SHP77 (cell line): ENCODE results near the gene CCDC85C.

Experiments used
- DNase-seq, 2 experiments: peaks; one replicate each; lab custom pipeline; 2025; lab: John Stamatoyannopoulos, UW

Gene CCDC85C

GRCh38 chr14:99605299-99605961, 1.4 kb upstream of the CCDC85C start:
- peak; percentile 66 to 68 for DNase-seq

- DNase-seq, result peak in 1 of 2 experiments; percentile 35
These were observed 825 bp upstream of the CCDC85C start for GRCh38 chr14:99604766-99605298.

GRCh38 chr14:99604278-99604765, 315 bp upstream of the CCDC85C start:
- DNase-seq, result peak; percentile 87 to 94

- no peak for DNase-seq
These were observed 1.1 kb downstream of the CCDC85C start for GRCh38 chr14:99602788-99603415.

GRCh38 chr14:99602054-99602787, 1.8 kb downstream of the CCDC85C start:
- no peak for DNase-seq

- DNase-seq, result no peak
These were observed 2.6 kb downstream of the CCDC85C start for GRCh38 chr14:99601361-99601831.

- no peak for DNase-seq
These were observed 3.6 kb downstream of the CCDC85C start for GRCh38 chr14:99600232-99600888.

GRCh38 chr14:99599393-99599792, 4.6 kb downstream of the CCDC85C start:
- no peak for DNase-seq

GRCh38 chr14:99598774-99599173, 5.2 kb downstream of the CCDC85C start:
- DNase-seq, result no peak

GRCh38 chr14:99597911-99598600, 6.0 kb downstream of the CCDC85C start:
- DNase-seq, result no peak

GRCh38 chr14:99596772-99597171, 7.2 kb downstream of the CCDC85C start:
- no peak for DNase-seq

GRCh38 chr14:99596071-99596627, 7.9 kb downstream of the CCDC85C start:
- no peak for DNase-seq

GRCh38 chr14:99595524-99595923, 8.5 kb downstream of the CCDC85C start:
- no peak for DNase-seq

GRCh38 chr14:99595034-99595433, 9.0 kb downstream of the CCDC85C start:
- no peak for DNase-seq

- DNase-seq, result no peak
These were observed 9.8 kb downstream of the CCDC85C start for GRCh38 chr14:99593971-99594841.

- no peak for DNase-seq
These were observed 10.9 kb downstream of the CCDC85C start for GRCh38 chr14:99592933-99593753.

- DNase-seq, result no peak
These were observed 11.6 kb downstream of the CCDC85C start for GRCh38 chr14:99592394-99592793.

- peak; percentile 64 to 81 for DNase-seq
These were observed 13.1 kb downstream of the CCDC85C start for GRCh38 chr14:99590746-99591555.
